ENCODE measurements around the gene GJB2. TPM values are rescaled to one million over a fixed set of nuclear protein-coding genes. Genes with fewer than 3 reads are reported as not detected.

The GJB2 gene
- total and polyA plus RNA-seq, 10 of the 15 experiments (the other 5 are each of a cell fraction or from before 2014, with no cell fraction given): 0.07 to 0.59 (median 0.31) TPM; not detected in 1

DNA sequence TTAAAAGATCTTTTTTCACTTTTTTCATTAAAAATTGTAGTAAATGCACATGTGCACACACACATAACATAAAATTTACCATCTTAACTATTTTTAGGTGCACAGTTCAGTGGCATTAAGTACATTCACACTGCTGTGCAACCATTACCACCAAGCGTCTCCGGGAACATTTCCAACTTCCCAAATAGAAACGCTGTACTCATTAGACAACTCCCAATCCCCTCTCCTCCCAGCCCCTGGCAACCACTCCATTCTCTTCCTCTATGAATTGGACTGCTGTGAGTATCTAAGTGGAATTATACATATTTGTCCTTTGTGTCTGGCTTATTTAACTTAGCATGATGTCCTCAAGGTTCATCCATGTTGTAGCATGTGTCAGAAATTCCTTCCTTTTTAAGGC lies 11.6 kb downstream of the GJB2 start (continued):
- TF ChIP-seq ATF3 (IDR thresholded peaks at IDR 0.05; ENCODE audit: borderline replicate concordance, extremely low read depth, low read depth, low read length): no peak
- TF ChIP-seq, protein P1, sequence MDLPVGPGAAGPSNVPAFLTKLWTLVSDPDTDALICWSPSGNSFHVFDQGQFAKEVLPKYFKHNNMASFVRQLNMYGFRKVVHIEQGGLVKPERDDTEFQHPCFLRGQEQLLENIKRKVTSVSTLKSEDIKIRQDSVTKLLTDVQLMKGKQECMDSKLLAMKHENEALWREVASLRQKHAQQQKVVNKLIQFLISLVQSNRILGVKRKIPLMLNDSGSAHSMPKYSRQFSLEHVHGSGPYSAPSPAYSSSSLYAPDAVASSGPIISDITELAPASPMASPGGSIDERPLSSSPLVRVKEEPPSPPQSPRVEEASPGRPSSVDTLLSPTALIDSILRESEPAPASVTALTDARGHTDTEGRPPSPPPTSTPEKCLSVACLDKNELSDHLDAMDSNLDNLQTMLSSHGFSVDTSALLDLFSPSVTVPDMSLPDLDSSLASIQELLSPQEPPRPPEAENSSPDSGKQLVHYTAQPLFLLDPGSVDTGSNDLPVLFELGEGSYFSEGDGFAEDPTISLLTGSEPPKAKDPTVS (IDR thresholded peaks at IDR 0.05; ENCODE audit: low read depth, low read length): no peak

DNA sequence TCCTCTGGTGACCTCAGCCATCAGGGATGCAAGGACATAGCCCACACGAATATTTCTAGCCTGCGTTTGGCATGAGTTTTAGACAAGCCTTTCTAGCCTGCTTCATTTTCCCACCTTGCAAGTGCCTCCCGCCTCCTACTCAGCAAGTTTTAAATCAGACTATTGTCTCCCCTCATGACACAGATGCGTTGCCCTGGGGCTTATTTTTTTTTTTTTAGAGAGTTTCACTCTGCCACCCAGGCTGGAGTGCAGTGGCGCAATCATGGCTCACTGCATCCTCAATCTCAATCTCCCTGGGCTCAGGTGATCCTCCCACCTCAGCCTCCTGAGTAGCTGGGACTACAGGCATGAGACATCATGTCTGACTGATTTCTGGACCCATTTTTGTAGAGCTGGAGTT lies 14.6 kb downstream of the GJB2 start:
- RAD21 ChIA-PET (ENCODE audit: unreplicated experiment): no interaction called here
- Histone ChIP-seq H3K27ac (ENCODE audit: control insufficient read depth, insufficient read depth) (no peak overlapping the region), H2AFZ (ENCODE audit: control insufficient read depth, low read depth, low read length) (no peak overlapping the region), H3K4me2 (ENCODE audit: control insufficient read depth, insufficient read depth) (no peak overlapping the region), H3K4me1 (ENCODE audit: control insufficient read depth, insufficient read depth, low read length) (peaks cover 7% of the 10 kb centered on the region), H3K4me3 (no peak overlapping the region), H3K79me2 (ENCODE audit: control insufficient read depth, insufficient read depth, low read length) (no peaks in the 10 kb centered on the region), H3K9ac (ENCODE audit: control insufficient read depth, insufficient read depth, low read length) (no peak overlapping the region), H4K20me1 (ENCODE audit: control insufficient read depth, insufficient read depth) (no peaks in the 10 kb centered on the region), H3K36me3 (ENCODE audit: control insufficient read depth in 2 of 2, insufficient read depth in 2 of 2, low read length in 1 of 2) (no peaks in the 10 kb centered on the region), H3K9me3 (replicated peaks; ENCODE audit: control insufficient read depth, insufficient read depth, low read length) (no peaks in the 10 kb centered on the region), H3K27me3 (replicated peaks in 1 of 2; ENCODE audit: control insufficient read depth in 2 of 2, insufficient read depth in 2 of 2, low read length in 1 of 2) (no peaks in the 10 kb centered on the region)
- DNase-seq (ENCODE audit: low read depth, low spot score): no peak
- POLR2A ChIA-PET: no interaction called here
- in situ Hi-C loops (cut with MboI): loop anchor here (25.0 kb wide), 1 partner anchor 659 kb away; no protein-coding TSS in a partner anchor
- BruUV-seq (replicated peaks): no TSS peak
- CTCF ChIA-PET: no interaction called here
- intact Hi-C loops (cut with micrococcal nuclease; ENCODE audit: unreplicated experiment): no loop called here
- no peak for ATAC-seq
- no peak for FAIRE-seq
- WGBS (ENCODE audit: insufficient coverage, insufficient replicate concordance, low lambda C conversion rate, missing lambda C conversion rate): 56% methylated on average over 5 of the region's 5 CpGs
- SMC1A ChIA-PET (ENCODE audit: uncharacterized antibody, unreplicated experiment): no interaction called here
- TF ChIP-seq CREB1 (IDR thresholded peaks at IDR 0.05; ENCODE audit: low read depth) (no peak), YBX1 (IDR thresholded peaks at IDR 0.05) (no peak), STAT3 (IDR thresholded peaks at IDR 0.05; ENCODE audit: low read depth, low read length) (no peak), SMC3 (IDR thresholded peaks at IDR 0.05; ENCODE audit: borderline replicate concordance, low read length) (no peak), ZNF384 (IDR thresholded peaks at IDR 0.05; ENCODE audit: borderline replicate concordance, low read depth, low read length) (no peak), CREM (IDR thresholded peaks at IDR 0.05; ENCODE audit: low read depth) (no peak), SRF (IDR thresholded peaks at IDR 0.05; ENCODE audit: low read depth in 2 of 2, low read length in 2 of 2) (no peak), TARDBP (IDR thresholded peaks at IDR 0.05; ENCODE audit: borderline replicate concordance) (no peak), RAD51 (IDR thresholded peaks at IDR 0.05) (no peak), JUND (IDR thresholded peaks at IDR 0.05; ENCODE audit: low read depth, low read length) (no peak), HCFC1 (IDR thresholded peaks at IDR 0.05; ENCODE audit: low read length) (no peak), CEBPZ (IDR thresholded peaks at IDR 0.05; ENCODE audit: low read depth, low read length) (no peak), NBN (IDR thresholded peaks at IDR 0.05) (no peak), WRNIP1 (IDR thresholded peaks at IDR 0.05; ENCODE audit: borderline replicate concordance, low read depth, low read length) (no peak), E4F1 (IDR thresholded peaks at IDR 0.05; ENCODE audit: borderline replicate concordance, partially characterized antibody) (no peak)

Data from GM12878 (cell line).